Endothelial cell of umbilical vein (primary cell): ENCODE data around the gene ADARB2. TPM values are rescaled to one million over a fixed set of nuclear protein-coding genes. Genes with fewer than 3 reads are reported as not detected.

Experiments
- BruUV-seq: library from RNA; stranded (reverse); fragments of 400-500 nt; replicated peaks from 2 replicates; lab custom pipeline; 2021; lab: Mats Ljungman, UMichigan
- CTCF ChIA-PET: fragments of 300-600, 350-600 bp; sonication (Branson Sonifier 250); formaldehyde crosslinking; loops from one replicate; lab custom pipeline; 2021; ENCODE audit warnings: antibody characterized with exemption, inconsistent platforms; lab: Charles Lee
- POLR2A ChIA-PET: fragments of 300-600, 350-600 bp; sonication (Branson Sonifier 250); formaldehyde crosslinking; loops from one replicate; lab custom pipeline; 2021; ENCODE audit warnings: antibody characterized with exemption, inconsistent platforms; lab: Charles Lee
- DNase-seq: peaks from one replicate; pipeline ENCODE4 v3.0.0-alpha.2; 2011; ENCODE audit warnings: low read depth, low spot score
- FAIRE-seq: peaks from 2 replicates; lab custom pipeline; 2011; peaks lifted over from hg19 to GRCh38; lab: Jason Lieb, UNC
- H2AFZ ChIP-seq: 2 replicates; pipeline ENCODE4 v1.6.0; 2012; ENCODE audit warnings: low read depth, low read length, control low read depth, inconsistent platforms
- H3K27ac ChIP-seq: 2 replicates; pipeline ENCODE4 v1.5.1; 2011; ENCODE audit warnings: low read depth, mild to moderate bottlenecking, control low read depth, low read length, moderate library complexity; ENCODE audit not compliant: insufficient read depth
- H3K27me3 ChIP-seq, 2 experiments: 2 replicates each; pipeline versions ENCODE4 v1.6.0 to v1.6.1; 2011; ENCODE audit warnings: low read length in 2 of 2, mixed read lengths in 1 of 2; ENCODE audit not compliant: control insufficient read depth in 2 of 2, insufficient read depth in 2 of 2
- H3K36me3 ChIP-seq, 2 experiments: 2 replicates in 1 of 2; 3 replicates in 1 of 2; pipeline ENCODE4 v1.5.1; 2011; ENCODE audit warnings: low read length in 2 of 2, mild to moderate bottlenecking in 1 of 2, moderate library complexity in 1 of 2; ENCODE audit not compliant: control insufficient read depth in 2 of 2, insufficient read depth in 2 of 2; ENCODE audit errors: extremely low read depth in 1 of 2
- H3K4me1 ChIP-seq: 3 replicates; pipeline ENCODE4 v1.5.1; 2011; ENCODE audit warnings: mild to moderate bottlenecking, low read length; ENCODE audit not compliant: control insufficient read depth, insufficient read depth; ENCODE audit errors: extremely low read depth
- H3K4me2 ChIP-seq: 2 replicates; pipeline ENCODE4 v1.6.1; 2011; ENCODE audit warnings: low read length, control low read depth, mixed read lengths; ENCODE audit not compliant: insufficient read depth
- H3K4me3 ChIP-seq, 3 experiments: fragments of 200-600 bp in 1 of 3; sonication (generic), shearing (Covaris generic) in 1 of 3; replicated peaks in 1 of 3; 2 replicates each; pipeline ENCODE4 v1.5.1; 2011 to 2016; ENCODE audit warnings: control low read depth in 3 of 3, low read length in 3 of 3, mild to moderate bottlenecking in 2 of 3, inconsistent platforms in 1 of 3, low read depth in 1 of 3, moderate library complexity in 1 of 3; ENCODE audit not compliant: insufficient read depth in 1 of 3
- H3K79me2 ChIP-seq: 2 replicates; pipeline ENCODE4 v1.6.0; 2012; ENCODE audit warnings: low read length, inconsistent platforms; ENCODE audit not compliant: control insufficient read depth, insufficient read depth
- H3K9ac ChIP-seq: replicated peaks from 2 replicates; pipeline ENCODE3; 2011; ENCODE audit warnings: low read length, control low read depth; ENCODE audit not compliant: insufficient read depth; ENCODE audit errors: extremely low read depth
- H3K9me1 ChIP-seq: replicated peaks from 3 replicates; pipeline ENCODE4 v1.6.0; 2011; ENCODE audit warnings: mild to moderate bottlenecking, low read length; ENCODE audit not compliant: control insufficient read depth, insufficient read depth; ENCODE audit errors: extremely low read depth
- H3K9me3 ChIP-seq: replicated peaks from 2 replicates; pipeline ENCODE4 v1.5.1; 2012; ENCODE audit warnings: low read length, inconsistent platforms; ENCODE audit not compliant: control insufficient read depth, insufficient read depth
- H4K20me1 ChIP-seq: replicated peaks from 2 replicates; pipeline ENCODE3; 2011; ENCODE audit warnings: mild to moderate bottlenecking, low read length; ENCODE audit not compliant: control insufficient read depth, insufficient read depth; ENCODE audit errors: extremely low read depth
- FOS ChIP-seq: IDR thresholded peaks from 2 replicates; pipeline ENCODE4 v1.6.1; 2011; ENCODE audit warnings: mild to moderate bottlenecking, low read length, moderate library complexity, borderline replicate concordance; ENCODE audit not compliant: insufficient read depth
- GATA2 ChIP-seq: IDR thresholded peaks from 2 replicates; pipeline ENCODE4 v1.7.0; 2011; ENCODE audit warnings: low read depth, mild to moderate bottlenecking, moderate library complexity, mixed read lengths, low read length; ENCODE audit not compliant: insufficient read length, insufficient read depth
- JUN ChIP-seq: IDR thresholded peaks from 2 replicates; pipeline ENCODE4 v1.6.1; 2011; ENCODE audit warnings: borderline replicate concordance, low read depth; ENCODE audit not compliant: insufficient read length, insufficient read depth
- MAX ChIP-seq: IDR thresholded peaks from 2 replicates; pipeline ENCODE4 v1.6.1; 2011; ENCODE audit not compliant: insufficient read depth, insufficient read length
- MYC ChIP-seq: IDR thresholded peaks from one replicate; pipeline ENCODE4 v1.6.1; 2011; ENCODE audit warnings: mild to moderate bottlenecking, low read depth, low read length
- POLR2A ChIP-seq: IDR thresholded peaks from 2 replicates; pipeline ENCODE4 v1.6.1; 2012; ENCODE audit warnings: low read depth, mild to moderate bottlenecking, control low read depth, low read length
- POLR2AphosphoS5 ChIP-seq: IDR thresholded peaks from 2 replicates; pipeline ENCODE4 v1.6.1; 2012; ENCODE audit warnings: low read depth, mild to moderate bottlenecking, control low read depth, low read length, moderate library complexity; ENCODE audit not compliant: insufficient read depth
- dilution Hi-C: fragments of 300-500 bp; cut with MboI; formaldehyde crosslinking; loops from one replicate; pipeline ENCODE4 v1.15.0; 2019; ENCODE audit warnings: low sequenced_read_pairs; ENCODE audit not compliant: extremely low pct_ligation_motif_present
- intact Hi-C: fragments of 100-400 bp; cut with micrococcal nuclease; formaldehyde crosslinking; loops from one replicate; pipeline ENCODE4 v1.10.0; 2022
- polyA plus RNA-seq, 4 experiments: library from polyadenylated mRNA; depleted of rRNA in 3 of 4; stranded (reverse) in 3 of 4; unstranded in 1 of 4; fragments of >200 nt; gene quantifications; 2 replicates each; pipeline versions ENCODE4 v1.2.1 to v1.2.3, GENCODE V29; 2011 to 2012; ENCODE audit warnings: missing spikeins in 1 of 4
- total RNA-seq: library from RNA; stranded (reverse); gene quantifications from 2 replicates; pipeline ENCODE4 v1.2.3, GENCODE V29; 2021
- TF ChIP-seq, protein P1 (sequence below), 2 donors: IDR thresholded peaks; 1 replicate in 1 of 2; 2 replicates in 1 of 2; pipeline ENCODE4 v1.5.1; 2011; ENCODE audit warnings: low read length in 2 of 2, mild to moderate bottlenecking in 2 of 2, moderate library complexity in 2 of 2, control low read depth in 1 of 2, inconsistent platforms in 1 of 2, low read depth in 1 of 2; ENCODE audit not compliant: insufficient read depth in 1 of 2; ENCODE audit errors: extremely low read depth in 1 of 2

ADARB2 gene
- total and polyA plus RNA-seq, 2 donors (not counting 3 experiments of a cell fraction or from before 2014, with no cell fraction given) = not detected

- intact Hi-C loops (no loop called here), dilution Hi-C loops (no loop called here)
- Histone ChIP-seq H3K27ac (no peak overlapping the region), H3K27me3 (no peaks in the 10 kb centered on the region), H3K9me1 (no peaks in the 10 kb centered on the region), H3K9me3 (no peaks in the 10 kb centered on the region), H2AFZ (no peak overlapping the region), H3K4me3 (no peak overlapping the region), H3K9ac (no peak overlapping the region), H3K79me2 (no peaks in the 10 kb centered on the region), H3K36me3 (no peaks in the 10 kb centered on the region), H3K4me1 (no peaks in the 10 kb centered on the region), H3K4me2 (no peak overlapping the region), H4K20me1 (no peaks in the 10 kb centered on the region)
- ChIA-PET CTCF (no interaction called here), POLR2A (no interaction called here)
- no peak for TF ChIP-seq FOS
- TF ChIP-seq POLR2AphosphoS5 = no peak
- no peak for TF ChIP-seq POLR2A
- no peak for TF ChIP-seq MAX
- FAIRE-seq (no peak), DNase-seq (no peak)
- no TSS peak for BruUV-seq
These were observed 543.2 kb downstream of the ADARB2 start for GRCh38 chr10:1194161-1194560.

- ChIA-PET POLR2A (no interaction called here), CTCF (no interaction called here)
- TF ChIP-seq GATA2 = no peak
- no peak for TF ChIP-seq POLR2AphosphoS5
- no peak for TF ChIP-seq JUN
- TF ChIP-seq MYC = no peak
- TF ChIP-seq, protein P1, sequence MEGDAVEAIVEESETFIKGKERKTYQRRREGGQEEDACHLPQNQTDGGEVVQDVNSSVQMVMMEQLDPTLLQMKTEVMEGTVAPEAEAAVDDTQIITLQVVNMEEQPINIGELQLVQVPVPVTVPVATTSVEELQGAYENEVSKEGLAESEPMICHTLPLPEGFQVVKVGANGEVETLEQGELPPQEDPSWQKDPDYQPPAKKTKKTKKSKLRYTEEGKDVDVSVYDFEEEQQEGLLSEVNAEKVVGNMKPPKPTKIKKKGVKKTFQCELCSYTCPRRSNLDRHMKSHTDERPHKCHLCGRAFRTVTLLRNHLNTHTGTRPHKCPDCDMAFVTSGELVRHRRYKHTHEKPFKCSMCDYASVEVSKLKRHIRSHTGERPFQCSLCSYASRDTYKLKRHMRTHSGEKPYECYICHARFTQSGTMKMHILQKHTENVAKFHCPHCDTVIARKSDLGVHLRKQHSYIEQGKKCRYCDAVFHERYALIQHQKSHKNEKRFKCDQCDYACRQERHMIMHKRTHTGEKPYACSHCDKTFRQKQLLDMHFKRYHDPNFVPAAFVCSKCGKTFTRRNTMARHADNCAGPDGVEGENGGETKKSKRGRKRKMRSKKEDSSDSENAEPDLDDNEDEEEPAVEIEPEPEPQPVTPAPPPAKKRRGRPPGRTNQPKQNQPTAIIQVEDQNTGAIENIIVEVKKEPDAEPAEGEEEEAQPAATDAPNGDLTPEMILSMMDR (IDR thresholded peaks at IDR 0.05; ENCODE audit: extremely low read depth in 1 of 2, insufficient read depth in 1 of 2, low read depth in 1 of 2, low read length in 2 of 2) = no peak
- no peak for TF ChIP-seq FOS
- no peak for TF ChIP-seq MAX
- no peak for TF ChIP-seq POLR2A
- no peaks in the 10 kb centered on the region for H4K20me1 ChIP-seq
- no TSS peak for BruUV-seq
- FAIRE-seq (no peak), DNase-seq (no peak)
- no peak overlapping the region for H3K4me3 ChIP-seq
- H3K9me1 ChIP-seq = no peaks in the 10 kb centered on the region
- no peak overlapping the region for H3K9ac ChIP-seq
- no peaks in the 10 kb centered on the region for H3K4me1 ChIP-seq
- no peaks in the 10 kb centered on the region for H3K9me3 ChIP-seq
- no peak overlapping the region for H2AFZ ChIP-seq
- intact Hi-C loops = no loop called here
- dilution Hi-C loops = no loop called here
- no peaks in the 10 kb centered on the region for H3K36me3 ChIP-seq
- no peak overlapping the region for H3K4me2 ChIP-seq
- no peak overlapping the region for H3K27ac ChIP-seq
- no peaks in the 10 kb centered on the region for H3K27me3 ChIP-seq
- H3K79me2 ChIP-seq = no peaks in the 10 kb centered on the region
These were observed 543.8 kb downstream of the ADARB2 start for GRCh38 chr10:1193561-1193960.
